CD14-positive monocyte (primary cell): ENCODE results near the gene CNTNAP2. TPM values are rescaled to one million over a fixed set of nuclear protein-coding genes. Genes with fewer than 3 reads are reported as not detected.

Experiments
- DNase-seq, 3 donors: peaks; one replicate each; pipeline ENCODE4 v3.0.0-alpha.2; 2011 to 2022
- H2AFZ ChIP-seq: 2 replicates; pipeline ENCODE4 v1.6.0; 2012; ENCODE audit warnings: mild to moderate bottlenecking, low read depth, low read length, inconsistent platforms; ENCODE audit not compliant: insufficient read depth, poor library complexity, severe bottlenecking
- H3K27ac ChIP-seq, 2 donors: 1 replicate in 1 of 2; 2 replicates in 1 of 2; pipeline ENCODE4 v1.5.1; 2012 to 2013; ENCODE audit warnings: low read length in 2 of 2, control low read depth in 1 of 2, inconsistent platforms in 1 of 2, low read depth in 1 of 2, mild to moderate bottlenecking in 1 of 2
- H3K27me3 ChIP-seq, 2 donors: one replicate each; pipeline versions ENCODE4 v1.6.0 to v1.6.1; 2011 to 2013; ENCODE audit warnings: low read length in 2 of 2; ENCODE audit not compliant: control insufficient read depth in 2 of 2, insufficient read depth in 2 of 2
- H3K36me3 ChIP-seq, 2 donors: replicated peaks in 1 of 2; 1 replicate in 1 of 2; 2 replicates in 1 of 2; pipeline versions ENCODE4 v1.5.1 to v1.6.1; 2012 to 2013; ENCODE audit warnings: low read length in 2 of 2, control low read depth in 1 of 2, inconsistent platforms in 1 of 2, mild to moderate bottlenecking in 1 of 2; ENCODE audit not compliant: insufficient read depth in 2 of 2, control insufficient read depth in 1 of 2
- H3K4me1 ChIP-seq, 2 donors: 1 replicate in 1 of 2; 2 replicates in 1 of 2; pipeline versions ENCODE4 v1.5.1 to v1.6.1; 2012 to 2013; ENCODE audit warnings: low read length in 2 of 2, control low read depth in 1 of 2, inconsistent platforms in 1 of 2, mild to moderate bottlenecking in 1 of 2, moderate library complexity in 1 of 2; ENCODE audit not compliant: insufficient read depth in 2 of 2, control insufficient read depth in 1 of 2
- H3K4me2 ChIP-seq: replicated peaks from 2 replicates; pipeline ENCODE3; 2012; ENCODE audit warnings: low read length, moderate library complexity, mild to moderate bottlenecking; ENCODE audit not compliant: poor library complexity, severe bottlenecking; ENCODE audit errors: extremely low read depth
- H3K4me3 ChIP-seq, 3 experiments: fragments of 200-600 bp in 1 of 3; sonication (generic) in 1 of 3; replicated peaks in 1 of 3; 1 replicate in 2 of 3; 2 replicates in 1 of 3; pipeline ENCODE4 v1.5.1; 2011 to 2013; ENCODE audit warnings: low read length in 3 of 3, mild to moderate bottlenecking in 3 of 3, control low read depth in 2 of 3, low read depth in 2 of 3, inconsistent platforms in 1 of 3, moderate library complexity in 1 of 3
- H3K79me2 ChIP-seq: 2 replicates; pipeline ENCODE4 v1.6.0; 2012; ENCODE audit warnings: mild to moderate bottlenecking, control low read depth, inconsistent platforms, low read length, moderate library complexity; ENCODE audit not compliant: insufficient read depth
- H3K9ac ChIP-seq: 2 replicates; pipeline ENCODE4 v1.6.0; 2017; ENCODE audit warnings: low read length, mild to moderate bottlenecking; ENCODE audit not compliant: insufficient read depth, poor library complexity, severe bottlenecking
- H3K9me3 ChIP-seq, 2 donors: replicated peaks in 1 of 2; 1 replicate in 1 of 2; 2 replicates in 1 of 2; pipeline versions ENCODE4 v1.5.1 to v1.6.1; 2012 to 2013; ENCODE audit warnings: low read length in 2 of 2, control low read depth in 1 of 2; ENCODE audit not compliant: control insufficient read depth in 1 of 2, insufficient read depth in 1 of 2
- H4K20me1 ChIP-seq: 2 replicates; pipeline ENCODE4 v1.6.0; 2012; ENCODE audit warnings: mild to moderate bottlenecking, low read length, control low read depth, moderate library complexity; ENCODE audit not compliant: insufficient read depth
- H3K27ac Mint-ChIP-seq, 7 donors: one replicate each; pipeline ENCODE4 v1.8.0; 2020; ENCODE audit warnings: mild to moderate bottlenecking in 7 of 7, mixed read lengths in 7 of 7, moderate library complexity in 6 of 7, inconsistent platforms in 2 of 7
- H3K27me3 Mint-ChIP-seq, 3 donors: one replicate each; pipeline ENCODE4 v1.8.0; 2021 to 2022; ENCODE audit warnings: low read depth in 3 of 3, mild to moderate bottlenecking in 3 of 3, mixed read lengths in 3 of 3, moderate library complexity in 3 of 3, inconsistent platforms in 1 of 3
- H3K36me3 Mint-ChIP-seq, 2 donors: one replicate each; pipeline ENCODE4 v1.8.0; 2020; ENCODE audit warnings: mixed read lengths in 2 of 2, inconsistent platforms in 1 of 2, mild to moderate bottlenecking in 1 of 2
- H3K4me1 Mint-ChIP-seq: one replicate; pipeline ENCODE4 v1.8.0; 2020; ENCODE audit warnings: mild to moderate bottlenecking, mixed read lengths
- H3K4me3 Mint-ChIP-seq, 2 donors: one replicate each; pipeline ENCODE4 v1.8.0; 2020; ENCODE audit warnings: mild to moderate bottlenecking in 2 of 2, mixed read lengths in 2 of 2, moderate library complexity in 1 of 2
- H3K9me3 Mint-ChIP-seq, 7 donors: one replicate each; pipeline ENCODE4 v1.8.0; 2020 to 2022; ENCODE audit warnings: mixed read lengths in 7 of 7, mild to moderate bottlenecking in 6 of 7, moderate library complexity in 6 of 7, inconsistent platforms in 2 of 7
- WGBS: methylation state at CpG from one replicate; pipeline ENCODE4 v1.1.5; 2013; ENCODE audit warnings: missing lambda C conversion rate; ENCODE audit not compliant: insufficient coverage; 5-methylcytosine and 5-hydroxymethylcytosine counted together
- intact Hi-C, 2 donors: fragments of 100-400 bp; cut with micrococcal nuclease; formaldehyde crosslinking; loops; one replicate each; pipeline versions ENCODE4 v1.15.0 to v1.15.1; 2023
- polyA plus RNA-seq, 3 donors: library from polyadenylated mRNA; depleted of rRNA in 1 of 3; unstranded in 2 of 3; stranded (reverse) in 1 of 3; fragments of 300-500 nt in 2 of 3; fragments of >200 nt in 1 of 3; fragmentation: Illumina TruSeq in 2 of 3; gene quantifications; 1 replicate in 2 of 3; 2 replicates in 1 of 3; pipeline ENCODE4 v1.2.3, GENCODE V29; 2012 to 2021
- TF ChIP-seq, protein P1 (sequence below): fragments of 200-600 bp; IDR thresholded peaks from one replicate; pipeline ENCODE4 v1.8.0; 2022; ENCODE audit warnings: antibody characterized with exemption, mild to moderate bottlenecking

CNTNAP2 gene
- polyA plus RNA-seq, 3 donors = 0.01 TPM; not detected in 2

DNA sequence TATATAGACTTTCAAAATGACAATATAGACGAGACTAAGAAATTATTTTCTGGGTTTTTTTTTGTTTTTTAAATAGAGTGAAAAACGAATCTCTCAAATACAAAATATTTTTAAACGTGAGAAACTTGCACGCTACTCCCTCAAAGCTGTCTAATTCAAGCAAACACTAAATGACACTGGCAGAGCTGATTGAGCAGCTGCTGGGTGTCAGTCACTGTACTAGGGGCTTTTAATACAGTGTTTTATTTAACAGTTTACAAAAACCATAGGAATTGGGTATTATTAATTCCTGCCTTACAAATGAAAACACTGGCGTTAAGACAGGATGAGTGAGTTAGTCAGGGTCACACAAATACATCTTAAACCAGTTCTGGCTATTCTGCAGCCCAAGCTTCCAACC lies 1264.3 kb downstream of the CNTNAP2 start:
- TF ChIP-seq, protein P1, sequence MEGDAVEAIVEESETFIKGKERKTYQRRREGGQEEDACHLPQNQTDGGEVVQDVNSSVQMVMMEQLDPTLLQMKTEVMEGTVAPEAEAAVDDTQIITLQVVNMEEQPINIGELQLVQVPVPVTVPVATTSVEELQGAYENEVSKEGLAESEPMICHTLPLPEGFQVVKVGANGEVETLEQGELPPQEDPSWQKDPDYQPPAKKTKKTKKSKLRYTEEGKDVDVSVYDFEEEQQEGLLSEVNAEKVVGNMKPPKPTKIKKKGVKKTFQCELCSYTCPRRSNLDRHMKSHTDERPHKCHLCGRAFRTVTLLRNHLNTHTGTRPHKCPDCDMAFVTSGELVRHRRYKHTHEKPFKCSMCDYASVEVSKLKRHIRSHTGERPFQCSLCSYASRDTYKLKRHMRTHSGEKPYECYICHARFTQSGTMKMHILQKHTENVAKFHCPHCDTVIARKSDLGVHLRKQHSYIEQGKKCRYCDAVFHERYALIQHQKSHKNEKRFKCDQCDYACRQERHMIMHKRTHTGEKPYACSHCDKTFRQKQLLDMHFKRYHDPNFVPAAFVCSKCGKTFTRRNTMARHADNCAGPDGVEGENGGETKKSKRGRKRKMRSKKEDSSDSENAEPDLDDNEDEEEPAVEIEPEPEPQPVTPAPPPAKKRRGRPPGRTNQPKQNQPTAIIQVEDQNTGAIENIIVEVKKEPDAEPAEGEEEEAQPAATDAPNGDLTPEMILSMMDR = no peak
- Mint-ChIP-seq H3K4me1 (no peaks in the 10 kb centered on the region), H3K36me3 (no peaks in the 10 kb centered on the region), H3K27me3 (peaks cover 0 to 2% (median 0%) of the 10 kb centered on the region in 3 donors), H3K9me3 (peaks cover 0 to 9% (median 2%) of the 10 kb centered on the region in 7 donors), H3K27ac (no peak overlapping the region), H3K4me3 (no peak overlapping the region)
- no CpG with 5 or more reads among the region's 5 CpGs for WGBS
- intact Hi-C loops = no loop called here
- H3K4me2 ChIP-seq = no peak overlapping the region
- no peak overlapping the region for H3K9ac ChIP-seq
- H3K27me3 ChIP-seq = no peaks in the 10 kb centered on the region
- no peaks in the 10 kb centered on the region for H3K4me1 ChIP-seq
- no peak overlapping the region for H2AFZ ChIP-seq
- H3K9me3 ChIP-seq = peaks cover 5 to 6% of the 10 kb centered on the region in 2 donors
- H3K4me3 ChIP-seq = no peak overlapping the region
- no peaks in the 10 kb centered on the region for H3K79me2 ChIP-seq
- DNase-seq = no peak
- H4K20me1 ChIP-seq = no peaks in the 10 kb centered on the region
- H3K36me3 ChIP-seq = no peaks in the 10 kb centered on the region
- no peak overlapping the region for H3K27ac ChIP-seq

DNA sequence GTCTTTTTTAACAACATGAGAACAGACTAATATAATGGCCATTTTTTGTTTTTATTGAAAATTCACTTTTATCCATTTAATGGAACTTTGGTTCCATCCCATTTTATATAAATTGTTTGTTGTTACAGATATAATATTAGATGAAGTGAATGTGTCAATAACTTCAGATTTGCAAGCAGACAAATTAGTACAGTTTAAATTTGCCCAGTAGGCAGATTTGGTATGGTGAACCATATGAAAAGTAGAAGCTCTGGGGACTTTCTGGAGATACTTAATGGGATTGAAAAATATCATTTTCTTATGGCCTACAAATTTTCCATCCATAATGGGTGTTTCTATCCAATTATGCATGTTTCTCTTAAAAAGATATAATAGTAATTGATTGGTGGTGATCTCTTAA lies 1277.7 kb downstream of the CNTNAP2 start:
- no peak overlapping the region for H3K27ac ChIP-seq
- no peaks in the 10 kb centered on the region for H3K27me3 Mint-ChIP-seq
- no peak overlapping the region for H3K4me2 ChIP-seq
- no peak overlapping the region for H3K9ac ChIP-seq
- peaks cover 0 to 4% (median 2%) of the 10 kb centered on the region in 7 donors for H3K9me3 Mint-ChIP-seq
- no peaks in the 10 kb centered on the region for H3K36me3 Mint-ChIP-seq
- H3K4me3 Mint-ChIP-seq = no peak overlapping the region
- no peaks in the 10 kb centered on the region for H3K4me1 Mint-ChIP-seq
- no peak for DNase-seq
- no peak overlapping the region for H3K27ac Mint-ChIP-seq
- no peaks in the 10 kb centered on the region for H3K36me3 ChIP-seq
- no peaks in the 10 kb centered on the region for H3K27me3 ChIP-seq
- H3K4me1 ChIP-seq = no peaks in the 10 kb centered on the region
- no peak overlapping the region for H3K4me3 ChIP-seq
- TF ChIP-seq, protein P1 = no peak
- no peaks in the 10 kb centered on the region for H4K20me1 ChIP-seq
- H3K9me3 ChIP-seq = no peaks in the 10 kb centered on the region
- no peaks in the 10 kb centered on the region for H3K79me2 ChIP-seq
- intact Hi-C loops = no loop called here
- no peak overlapping the region for H2AFZ ChIP-seq
